Endothelial cell (in vitro differentiated cells): ENCODE data around the gene SAPCD1. TPM values are rescaled to one million over a fixed set of nuclear protein-coding genes. Genes with fewer than 3 reads are reported as not detected.
A peak's percentile ranks its signal among the peaks of the same experiment; 100 is the strongest.

Experiments
- DNase-seq: peaks from one replicate; pipeline ENCODE4 v3.0.0; 2021; ENCODE audit warnings: low spot score
- H3K27ac Mint-ChIP-seq: one replicate; pipeline ENCODE4 v1.8.0; 2021; ENCODE audit warnings: mixed read lengths, inconsistent platforms; ENCODE audit not compliant: unreplicated experiment
- H3K27me3 Mint-ChIP-seq: one replicate; pipeline ENCODE4 v1.8.0; 2021; ENCODE audit warnings: mild to moderate bottlenecking, moderate library complexity, mixed read lengths, inconsistent platforms; ENCODE audit not compliant: unreplicated experiment
- H3K36me3 Mint-ChIP-seq: one replicate; pipeline ENCODE4 v1.8.0; 2021; ENCODE audit warnings: mild to moderate bottlenecking, low read depth, mixed read lengths, inconsistent platforms; ENCODE audit not compliant: unreplicated experiment
- H3K4me1 Mint-ChIP-seq: one replicate; pipeline ENCODE4 v1.8.0; 2021; ENCODE audit warnings: mild to moderate bottlenecking, mixed read lengths, inconsistent platforms; ENCODE audit not compliant: unreplicated experiment
- H3K4me3 Mint-ChIP-seq: one replicate; pipeline ENCODE4 v1.8.0; 2021; ENCODE audit warnings: mild to moderate bottlenecking, mixed read lengths, inconsistent platforms; ENCODE audit not compliant: unreplicated experiment
- H3K9me3 Mint-ChIP-seq: one replicate; pipeline ENCODE4 v1.8.0; 2021; ENCODE audit warnings: mixed read lengths, inconsistent platforms; ENCODE audit not compliant: unreplicated experiment
- CTCF ChIP-seq: fragments of 200-600 bp; sonication (generic); IDR thresholded peaks from one replicate; pipeline ENCODE4 v1.5.0; 2021; ENCODE audit warnings: antibody characterized with exemption; ENCODE audit not compliant: unreplicated experiment
- total RNA-seq: library from RNA; stranded (reverse); fragmentation: NEBNext Ultra II Directional; extraction: Animal tissue kit (Norgen Biotek cat#: 25700); gene quantifications from one replicate; pipeline ENCODE4 v1.2.1, GENCODE V29; 2021; ENCODE audit not compliant: unreplicated experiment

SAPCD1 gene
- total RNA-seq, 1 donor from 2014 or later, result 2.4 TPM

- H3K9me3 Mint-ChIP-seq, result no peaks in the 10 kb centered on the region
- no peak for TF ChIP-seq CTCF
- H3K4me1 Mint-ChIP-seq, result peaks cover 47% of the 10 kb centered on the region
- DNase-seq, result peak; percentile 55
- H3K4me3 Mint-ChIP-seq, result peak overlapping the region; percentile 100
- H3K27ac Mint-ChIP-seq, result peak overlapping the region; percentile 100
- peaks cover 20% of the 10 kb centered on the region for H3K27me3 Mint-ChIP-seq
- peaks cover 18% of the 10 kb centered on the region for H3K36me3 Mint-ChIP-seq
Observed at GRCh38 chr6:31737315-31737990, 25.0 kb upstream of the SAPCD1 start.

- peaks cover 43% of the 10 kb centered on the region for H3K4me1 Mint-ChIP-seq
- peaks cover 15% of the 10 kb centered on the region for H3K36me3 Mint-ChIP-seq
- H3K27ac Mint-ChIP-seq, result peak overlapping the region; percentile 100
- DNase-seq, result no peak
- no peak for TF ChIP-seq CTCF
- H3K27me3 Mint-ChIP-seq, result peaks cover 20% of the 10 kb centered on the region
- H3K9me3 Mint-ChIP-seq, result no peaks in the 10 kb centered on the region
- H3K4me3 Mint-ChIP-seq, result peak overlapping the region; percentile 100
Observed at GRCh38 chr6:31737991-31738979, 24.2 kb upstream of the SAPCD1 start.

- Mint-ChIP-seq H3K27me3 (peaks cover 17% of the 10 kb centered on the region), H3K27ac (peak within 1 kb of the TSS; percentile 100), H3K4me1 (peaks cover 48% of the 10 kb centered on the region), H3K4me3 (peak within 1 kb of the TSS; percentile 95), H3K36me3 (peaks cover 8% of the 10 kb centered on the region), H3K9me3 (no peaks in the 10 kb centered on the region)
- DNase-seq, result peak; percentile 90
- TF ChIP-seq CTCF, result no peak
Observed at GRCh38 chr6:31739639-31740396, 22.6 kb upstream of the SAPCD1 start, which contains the start of gene MSH5. MSH5 (plus strand) TSS chr6:31740005; CDS start chr6:31740467, 462 bp downstream.

GRCh38 chr6:31740397-31741223, 21.8 kb upstream of the SAPCD1 start:
- H3K27me3 Mint-ChIP-seq, result peaks cover 12% of the 10 kb centered on the region
- no peak for TF ChIP-seq CTCF
- peak overlapping the region; percentile 48 for H3K27ac Mint-ChIP-seq
- peaks cover 9% of the 10 kb centered on the region for H3K36me3 Mint-ChIP-seq
- H3K4me3 Mint-ChIP-seq, result peak overlapping the region; percentile 95
- no peaks in the 10 kb centered on the region for H3K9me3 Mint-ChIP-seq
- peaks cover 50% of the 10 kb centered on the region for H3K4me1 Mint-ChIP-seq
- DNase-seq, result no peak
